ENCODE data around the gene THBS1. TPM values are rescaled to one million over a fixed set of nuclear protein-coding genes. Genes with fewer than 3 reads are reported as not detected.

THBS1 gene
- total RNA-seq (2022; extraction: Qiagen RNA extraction) = 41.7 to 98.2 TPM (median 57.1 TPM) in 5 replicates

DNA sequence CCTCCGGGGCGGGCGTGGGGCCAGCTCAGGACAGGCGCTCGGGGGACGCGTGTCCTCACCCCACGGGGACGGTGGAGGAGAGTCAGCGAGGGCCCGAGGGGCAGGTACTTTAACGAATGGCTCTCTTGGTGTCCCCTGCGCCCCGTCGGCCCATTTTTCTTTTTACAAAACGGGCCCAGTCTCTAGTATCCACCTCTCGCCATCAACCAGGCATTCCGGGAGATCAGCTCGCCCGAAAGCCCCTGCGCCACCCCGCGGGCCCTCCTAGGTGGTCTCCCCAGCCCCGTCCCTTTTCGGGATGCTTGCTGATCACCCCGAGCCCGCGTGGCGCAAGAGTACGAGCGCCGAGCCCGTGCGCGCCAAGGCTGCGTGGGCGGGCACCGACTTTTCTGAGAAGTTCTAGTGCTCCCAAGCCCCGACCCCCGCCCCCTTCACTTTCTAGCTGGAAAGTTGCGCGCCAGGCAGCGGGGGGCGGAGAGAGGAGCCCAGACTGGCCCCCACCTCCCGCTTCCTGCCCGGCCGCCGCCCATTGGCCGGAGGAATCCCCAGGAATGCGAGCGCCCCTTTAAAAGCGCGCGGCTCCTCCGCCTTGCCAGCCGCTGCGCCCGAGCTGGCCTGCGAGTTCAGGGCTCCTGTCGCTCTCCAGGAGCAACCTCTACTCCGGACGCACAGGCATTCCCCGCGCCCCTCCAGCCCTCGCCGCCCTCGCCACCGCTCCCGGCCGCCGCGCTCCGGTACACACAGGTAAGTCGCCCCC, at the start of gene THBS1:
Gene THBS1 (plus strand): TSS at position 595 of the 757 bp plus-strand sequence. CDS start 779 bp downstream, outside the sequence.

Other genes starting within 250 kb of the THBS1 start
- 0.53 to 1.6 TPM (median 0.95 TPM) in 5 replicates for gene FSIP1, start 201.8 kb downstream of the THBS1 start, total RNA-seq (2022; extraction: Qiagen RNA extraction)